T-helper 2 cell (primary cell): ENCODE results near the gene C1orf21.

Experiments used
- DNase-seq, 5 experiments: peaks; one replicate each; pipeline versions ENCODE4 v3.0.0 to v3.0.0-alpha.2; 2012 to 2022

The C1orf21 gene

DNA sequence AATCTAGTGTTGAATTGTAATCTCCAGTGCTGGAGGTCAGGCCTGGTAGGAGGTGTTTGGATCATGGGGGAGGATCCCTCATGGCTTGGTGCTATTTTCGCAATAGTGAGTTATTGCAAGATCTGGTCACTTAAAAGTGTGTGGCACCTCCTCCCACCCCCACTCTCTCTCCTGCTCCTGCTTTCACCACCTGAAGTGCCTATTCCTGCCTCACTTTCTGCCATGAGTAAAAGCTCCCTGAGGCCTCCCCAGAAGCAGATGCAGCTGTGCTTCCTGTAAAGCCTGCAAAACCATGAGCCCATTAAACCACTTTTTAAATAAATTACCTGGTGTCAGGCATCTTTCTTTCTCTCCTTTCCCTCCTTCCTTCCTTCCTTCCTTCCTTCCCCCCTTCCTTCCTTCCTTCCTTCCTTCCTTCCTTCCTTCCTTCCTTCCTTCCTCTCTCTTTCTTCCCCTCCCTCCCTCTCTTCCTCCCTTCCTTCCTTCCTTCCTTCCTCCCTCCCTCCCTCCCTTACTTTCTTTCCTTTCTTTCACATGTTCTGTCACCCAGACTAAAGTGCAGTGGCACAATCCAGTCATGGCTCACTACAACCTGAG lies 172.4 kb downstream of the C1orf21 start:
- DNase-seq, result no peak

DNA sequence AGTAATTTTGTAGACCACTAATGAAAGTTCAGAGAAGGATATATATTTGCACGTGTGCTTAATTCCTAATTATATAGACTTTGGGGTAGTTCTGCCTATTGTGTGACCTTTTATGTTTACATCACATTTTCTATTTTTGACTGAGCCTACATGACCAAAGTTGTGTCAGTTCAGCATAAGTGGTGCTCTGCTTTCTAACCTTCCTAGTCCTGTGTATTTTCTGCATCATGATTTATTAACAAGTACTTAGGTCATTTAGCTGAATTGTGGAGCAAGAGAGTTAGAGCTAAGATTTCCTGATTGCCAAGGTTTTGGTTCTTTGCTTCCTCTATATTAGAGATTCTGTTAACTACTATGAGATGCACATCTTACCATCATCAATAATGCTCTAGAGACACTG lies 176.0 kb downstream of the C1orf21 start:
- no peak for DNase-seq

GRCh38 chr1:184563308-184563707 lies 176.5 kb downstream of the C1orf21 start:
- peak in 1 of 5 experiments; percentile 9 for DNase-seq

- no peak for DNase-seq
Measured at GRCh38 chr1:184567009-184567408, 180.2 kb downstream of the C1orf21 start.

DNA sequence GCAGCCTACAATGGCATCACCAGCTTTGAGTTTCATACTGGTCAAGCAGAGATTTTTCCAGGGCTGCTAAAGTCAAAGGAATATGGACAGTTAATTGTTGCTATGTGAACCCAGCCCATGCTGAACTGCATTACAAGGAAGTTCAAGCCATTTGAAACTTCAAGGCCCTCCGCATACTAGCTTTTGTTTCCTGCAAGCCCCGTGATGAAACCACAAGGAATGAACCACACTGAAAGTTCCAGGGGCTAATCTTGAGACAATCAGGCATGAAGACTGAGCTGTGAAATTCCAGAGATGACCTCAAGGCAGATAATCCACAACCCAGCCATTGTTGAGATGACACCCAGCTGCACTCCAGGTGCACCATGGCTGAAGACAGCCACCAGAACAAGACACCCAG lies 180.8 kb downstream of the C1orf21 start:
- DNase-seq, result no peak

- no peak for DNase-seq
Measured at GRCh38 chr1:184568148-184568547, 181.3 kb downstream of the C1orf21 start.

DNA sequence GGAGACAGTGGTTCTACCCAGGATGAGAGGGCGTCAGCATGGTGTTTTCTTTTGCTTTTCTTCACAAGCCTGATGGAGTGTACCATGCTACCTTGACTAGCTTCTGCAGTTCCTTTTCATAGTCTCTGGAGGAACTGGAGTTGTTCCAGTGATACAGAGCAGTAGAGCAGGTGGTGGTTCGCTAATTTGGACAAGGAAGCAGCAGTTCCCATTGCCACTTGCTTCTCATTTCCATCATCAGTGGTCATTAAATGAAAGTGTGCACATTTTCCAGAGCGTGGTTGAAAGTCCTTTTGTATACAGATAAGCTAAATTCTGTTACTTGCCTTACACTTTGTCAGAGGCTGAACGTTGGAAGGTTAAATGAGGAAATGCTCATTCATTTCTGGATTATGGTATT lies 182.3 kb downstream of the C1orf21 start:
- no peak for DNase-seq

DNA sequence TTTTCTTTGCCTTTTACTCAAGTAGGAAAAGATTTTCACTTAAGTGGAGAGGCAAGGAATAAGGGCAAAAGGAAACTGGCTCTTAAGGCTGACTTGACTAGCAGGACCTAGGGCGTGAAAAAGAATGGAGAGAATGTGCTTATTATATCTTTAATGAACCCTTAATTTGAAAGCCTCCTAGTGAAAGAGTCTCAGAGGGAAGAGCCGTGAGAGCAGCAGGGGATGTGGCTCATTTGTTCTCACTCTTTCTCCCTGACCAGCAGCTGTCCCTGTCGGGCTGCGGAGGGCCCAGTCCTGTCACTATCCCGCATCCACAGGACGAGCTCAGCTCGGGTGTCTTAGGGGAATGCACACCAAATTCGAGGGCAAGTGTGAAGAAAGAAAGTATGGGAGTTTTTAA lies 187.8 kb downstream of the C1orf21 start:
- no peak for DNase-seq

DNA sequence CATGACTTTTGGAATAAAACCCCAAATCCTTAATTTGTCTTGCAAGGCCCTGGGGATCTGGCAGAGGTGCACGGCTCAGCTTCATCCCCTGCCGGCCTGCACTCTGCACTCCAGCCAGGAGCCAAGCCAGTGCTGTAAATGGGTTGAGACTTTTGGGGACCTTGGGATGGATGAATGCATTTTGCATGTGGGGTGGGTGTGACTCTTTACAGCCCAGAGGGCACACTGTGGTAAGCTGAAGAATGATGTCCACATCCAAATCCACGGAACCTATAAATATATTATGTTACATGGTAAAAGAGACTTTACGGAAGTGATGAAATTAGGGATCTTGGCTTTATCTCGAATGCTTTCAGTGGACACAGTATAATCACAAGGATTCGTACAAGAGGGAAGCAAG lies 190.0 kb downstream of the C1orf21 start:
- no peak for DNase-seq

- no peak for DNase-seq
Measured at GRCh38 chr1:184577319-184577718, 190.5 kb downstream of the C1orf21 start.

DNA sequence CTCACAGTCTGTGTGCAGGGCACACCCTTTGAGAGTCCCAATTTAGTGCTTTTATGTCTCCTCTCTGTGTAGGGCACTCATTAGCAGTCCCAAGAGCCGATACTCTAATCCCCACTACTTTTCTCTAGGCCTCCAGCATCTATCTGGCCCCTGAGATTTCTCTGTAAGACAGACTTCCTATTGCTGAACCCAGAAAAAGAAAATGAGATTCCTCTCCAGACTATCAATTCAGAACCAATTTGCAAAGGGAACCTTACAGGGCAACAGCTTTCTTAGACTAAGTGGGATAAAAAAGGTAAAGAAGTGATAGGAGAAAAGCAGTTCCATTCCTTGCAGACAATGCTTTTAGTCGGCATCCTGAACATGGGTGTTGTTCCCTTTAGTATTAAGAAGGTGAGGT lies 195.6 kb downstream of the C1orf21 start:
- no peak for DNase-seq

DNA sequence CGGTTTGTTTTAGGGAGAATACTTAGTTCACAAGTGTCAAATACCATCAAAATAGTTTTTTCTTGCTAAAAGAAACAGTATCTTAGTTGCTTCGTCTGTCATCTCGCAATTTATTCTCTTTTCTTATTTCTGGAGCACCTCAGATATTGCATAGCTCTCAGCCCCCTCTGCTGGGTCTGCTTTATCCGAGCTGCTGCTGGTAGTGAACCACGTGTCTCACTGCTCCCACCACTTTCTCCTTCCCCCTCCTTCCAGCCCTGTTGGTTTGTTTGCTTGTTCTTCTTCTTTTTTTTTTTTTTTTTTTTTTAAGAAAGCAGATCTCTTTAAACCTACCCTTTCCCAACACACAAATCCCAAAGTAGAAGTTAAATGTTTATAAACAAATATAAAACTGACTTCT lies 197.0 kb downstream of the C1orf21 start:
- DNase-seq, result no peak

GRCh38 chr1:184588701-184589100 lies 201.9 kb downstream of the C1orf21 start:
- DNase-seq, result no peak

DNA sequence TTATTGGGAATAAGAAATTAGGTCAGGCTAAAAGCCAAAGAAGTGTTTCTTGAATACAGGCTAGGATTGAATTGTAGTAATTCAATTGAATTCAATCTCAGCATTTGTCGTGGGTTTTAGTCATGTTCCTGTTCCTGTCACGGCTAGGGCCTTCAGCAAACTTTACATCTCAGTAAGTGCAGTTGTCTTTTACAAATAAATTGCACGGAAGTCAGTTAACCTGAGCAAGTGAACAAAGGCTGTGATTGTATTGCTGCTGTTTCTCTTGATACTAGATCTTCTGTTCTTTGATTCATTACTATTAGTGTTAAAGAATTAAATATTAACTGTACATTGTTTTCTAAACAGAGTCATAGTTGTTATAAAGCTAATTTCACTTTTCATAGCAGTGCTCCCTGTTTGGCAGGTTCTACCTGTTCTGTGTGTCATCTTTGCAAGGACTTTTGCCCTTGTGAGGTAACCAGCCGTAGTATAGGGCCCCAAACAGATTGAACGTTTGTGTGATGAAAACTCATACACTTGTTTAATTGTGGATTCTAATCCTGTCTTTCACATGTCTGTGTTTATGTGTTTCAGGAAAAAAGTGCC lies 203.4 kb downstream of the C1orf21 start:
- no peak for DNase-seq

DNA sequence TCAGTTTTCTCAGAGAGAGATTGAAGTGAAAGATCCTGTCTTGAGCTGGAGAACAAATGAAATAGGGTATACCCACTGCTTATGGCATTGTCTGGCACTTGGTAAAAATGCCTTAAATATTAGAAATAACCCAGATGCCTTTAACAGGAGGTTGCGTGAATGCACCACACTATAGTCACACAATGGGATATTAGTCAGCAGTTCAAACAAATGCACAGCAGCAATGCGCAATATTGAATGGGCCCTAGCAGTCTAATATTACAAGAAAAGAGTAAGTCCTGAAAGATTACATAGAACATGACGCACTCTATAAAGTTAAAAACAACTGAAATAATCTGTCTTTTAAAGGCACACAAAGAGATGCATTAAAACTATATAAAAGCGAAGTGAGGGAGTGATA lies 206.8 kb downstream of the C1orf21 start:
- no peak for DNase-seq

DNA sequence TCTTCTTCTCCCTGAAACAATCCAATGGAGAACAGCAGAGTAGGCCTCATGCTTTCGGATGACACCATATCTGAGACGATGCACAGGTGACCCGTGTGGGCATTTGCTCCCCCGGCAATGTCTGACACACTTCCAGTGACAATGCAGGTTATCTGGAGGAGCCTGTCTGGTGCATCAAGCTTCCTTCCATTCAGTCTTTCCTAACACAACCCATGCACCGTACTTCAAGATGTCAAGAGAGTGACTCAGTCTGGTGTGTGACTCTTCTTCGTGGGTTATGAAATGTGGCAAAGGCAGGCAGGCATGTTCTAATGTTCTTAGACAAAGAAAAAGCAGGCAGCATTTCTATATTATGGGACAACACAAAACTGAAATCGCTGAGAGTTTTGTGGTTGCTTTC lies 208.8 kb downstream of the C1orf21 start:
- no peak for DNase-seq

DNA sequence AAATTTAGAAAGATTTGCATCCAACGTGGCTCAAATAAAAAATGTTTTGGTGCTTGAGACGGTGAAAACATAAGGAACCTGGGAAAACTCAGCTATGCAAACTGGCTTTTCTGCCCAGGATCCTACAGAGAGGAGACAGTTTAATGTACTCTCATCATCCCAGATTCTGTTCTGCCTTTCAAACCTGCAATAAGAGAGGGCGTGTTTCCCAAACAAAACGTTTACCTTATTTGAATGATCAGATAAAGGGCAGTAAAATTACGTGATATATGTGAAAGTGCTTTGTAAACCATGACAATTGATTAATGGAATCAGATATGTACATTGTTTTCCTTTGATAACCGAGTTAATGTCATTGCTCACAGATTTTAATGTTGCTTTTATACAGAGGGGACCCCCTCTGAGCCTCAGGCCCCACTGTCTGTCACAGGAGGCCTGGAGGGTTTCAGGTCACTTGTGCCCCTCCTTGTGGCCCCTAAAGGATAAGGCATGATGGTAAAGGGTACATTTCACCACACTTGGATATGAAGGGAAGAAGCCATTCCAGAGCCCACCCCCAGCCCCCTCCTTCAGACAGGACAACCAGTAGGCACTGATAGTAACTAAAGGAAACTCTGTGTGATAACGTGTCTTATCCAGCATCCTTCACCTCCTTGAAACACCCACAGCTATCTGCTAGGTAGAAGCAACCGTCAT lies 210.3 kb downstream of the C1orf21 start:
- no peak for DNase-seq

GRCh38 chr1:184597650-184598357 lies 211.0 kb downstream of the C1orf21 start:
- no peak for DNase-seq

GRCh38 chr1:184598403-184599193 lies 211.8 kb downstream of the C1orf21 start:
- DNase-seq, result no peak

DNA sequence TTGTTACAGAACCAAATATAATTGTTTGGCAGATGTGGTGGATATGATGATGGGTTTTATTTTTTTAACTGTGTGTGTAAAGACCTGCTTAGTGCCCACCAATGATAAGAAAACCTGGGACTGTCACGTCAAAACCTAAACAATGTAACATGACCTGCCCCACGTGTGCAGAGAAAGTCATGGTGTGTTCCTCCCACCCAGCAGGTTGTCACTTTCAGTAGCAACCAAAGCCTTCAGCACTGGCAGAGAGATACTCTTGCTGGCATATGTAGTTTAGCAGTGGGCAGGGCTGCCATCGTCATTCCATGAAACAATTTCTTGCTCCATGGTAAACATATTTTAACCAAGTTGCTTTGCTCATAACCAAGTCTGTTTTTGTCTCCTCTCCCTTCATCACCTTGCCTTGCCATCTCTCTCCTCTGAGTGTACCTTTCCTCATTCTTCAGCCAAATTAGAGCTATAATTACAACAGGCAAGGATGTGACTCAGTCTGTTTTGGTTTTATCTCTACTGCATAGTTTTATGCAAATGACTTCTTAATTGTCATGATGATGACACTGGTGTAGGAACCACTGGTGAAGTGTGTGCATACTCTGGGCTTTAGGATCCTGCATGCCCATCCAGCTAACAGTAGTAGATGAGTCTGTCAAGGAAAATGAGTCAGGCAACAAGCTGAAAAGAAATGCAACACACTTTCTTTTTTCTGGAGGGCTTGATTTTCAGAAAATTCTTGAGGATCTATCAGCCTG lies 217.5 kb downstream of the C1orf21 start:
- no peak for DNase-seq

DNA sequence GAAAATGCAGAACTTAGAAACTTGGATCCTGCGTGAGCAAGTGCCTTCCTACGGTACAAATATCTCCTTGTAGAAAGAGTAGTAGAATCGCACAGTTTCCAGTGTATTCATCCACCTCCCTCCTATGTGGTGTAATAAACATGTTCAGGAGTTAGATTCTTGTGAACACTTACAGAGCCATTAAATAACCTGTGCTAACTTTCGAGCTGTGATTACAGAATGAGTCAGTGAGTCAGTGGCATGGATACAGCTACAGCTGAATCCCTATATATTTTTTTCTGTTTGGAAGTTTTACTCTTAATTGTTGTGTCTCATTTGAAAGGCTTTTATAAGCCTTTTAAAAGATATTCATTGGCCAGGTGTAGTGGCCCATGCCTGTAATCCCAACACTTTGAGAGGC lies 219.1 kb downstream of the C1orf21 start:
- DNase-seq, result no peak

- no peak for DNase-seq
Measured at GRCh38 chr1:184606786-184607185, 220.0 kb downstream of the C1orf21 start.
